ENCODE measurements around the gene RCC1.
"Not testable (repeated sequence)": the region's sequence is repeated elsewhere in the genome, so short reads cannot be mapped to it uniquely, and the experiment has no call there.

RCC1 gene, protein sequence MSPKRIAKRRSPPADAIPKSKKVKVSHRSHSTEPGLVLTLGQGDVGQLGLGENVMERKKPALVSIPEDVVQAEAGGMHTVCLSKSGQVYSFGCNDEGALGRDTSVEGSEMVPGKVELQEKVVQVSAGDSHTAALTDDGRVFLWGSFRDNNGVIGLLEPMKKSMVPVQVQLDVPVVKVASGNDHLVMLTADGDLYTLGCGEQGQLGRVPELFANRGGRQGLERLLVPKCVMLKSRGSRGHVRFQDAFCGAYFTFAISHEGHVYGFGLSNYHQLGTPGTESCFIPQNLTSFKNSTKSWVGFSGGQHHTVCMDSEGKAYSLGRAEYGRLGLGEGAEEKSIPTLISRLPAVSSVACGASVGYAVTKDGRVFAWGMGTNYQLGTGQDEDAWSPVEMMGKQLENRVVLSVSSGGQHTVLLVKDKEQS

GRCh38 chr1:28505406-28506187 lies at the start of gene RCC1:
TSS of gene RCC1 (plus strand) at chr1:28506043. CDS start at chr1:28529867, 23,824 bp downstream.
- peak; percentile 99 for DNase-seq

- peak; percentile 23 to 30 for DNase-seq
These were observed 49.8 kb upstream of the RCC1 start for GRCh38 chr1:28456078-28456477.

- no peak for DNase-seq
These were observed 48.2 kb upstream of the RCC1 start for GRCh38 chr1:28457678-28458077.

DNA sequence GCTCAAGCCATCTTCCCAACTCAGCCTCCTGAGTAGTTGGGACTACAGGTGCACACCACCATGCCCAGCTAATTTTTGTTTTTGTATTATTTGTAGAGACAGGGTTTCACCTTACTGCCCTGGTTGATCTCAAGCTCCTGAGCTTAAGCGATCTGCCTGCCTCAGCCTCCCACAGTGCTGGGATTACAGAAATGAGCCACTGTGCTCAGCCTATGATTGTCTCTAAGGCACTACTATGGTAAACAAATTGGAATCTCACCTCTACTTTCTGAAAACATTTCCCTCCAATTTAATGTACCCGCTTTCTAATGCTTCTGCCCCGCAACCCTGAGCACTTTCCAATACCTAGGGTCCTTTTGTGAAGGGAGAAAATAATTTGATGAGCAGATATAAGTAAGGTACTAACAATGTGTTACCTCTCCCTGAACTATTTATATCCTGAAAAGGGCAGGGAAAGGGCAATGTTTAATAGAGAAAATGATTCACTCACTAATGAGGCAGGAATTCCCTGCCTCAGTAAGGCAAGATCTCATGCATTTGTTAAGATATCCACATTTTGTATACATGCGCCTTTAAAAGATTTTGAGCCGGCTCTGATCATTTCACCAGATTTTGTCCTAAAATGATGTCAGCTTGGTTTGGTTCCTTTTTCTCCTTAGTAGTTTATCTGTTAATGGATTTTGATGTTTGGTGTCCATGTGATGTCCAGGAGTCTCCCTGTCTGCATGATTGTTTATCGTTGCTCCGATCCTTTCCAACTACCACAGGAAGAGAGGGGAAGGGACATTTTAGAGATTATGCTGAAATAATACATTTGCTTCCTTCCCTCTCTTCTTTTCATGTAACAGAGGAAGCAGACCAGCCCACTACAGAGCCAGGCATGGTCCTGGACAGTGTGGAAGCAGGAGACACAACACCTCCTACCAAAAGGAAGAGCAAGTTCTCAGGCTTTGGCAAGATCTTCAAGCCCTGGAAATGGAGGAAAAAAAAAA lies 47.3 kb upstream of the RCC1 start:
- no peak for DNase-seq

DNA sequence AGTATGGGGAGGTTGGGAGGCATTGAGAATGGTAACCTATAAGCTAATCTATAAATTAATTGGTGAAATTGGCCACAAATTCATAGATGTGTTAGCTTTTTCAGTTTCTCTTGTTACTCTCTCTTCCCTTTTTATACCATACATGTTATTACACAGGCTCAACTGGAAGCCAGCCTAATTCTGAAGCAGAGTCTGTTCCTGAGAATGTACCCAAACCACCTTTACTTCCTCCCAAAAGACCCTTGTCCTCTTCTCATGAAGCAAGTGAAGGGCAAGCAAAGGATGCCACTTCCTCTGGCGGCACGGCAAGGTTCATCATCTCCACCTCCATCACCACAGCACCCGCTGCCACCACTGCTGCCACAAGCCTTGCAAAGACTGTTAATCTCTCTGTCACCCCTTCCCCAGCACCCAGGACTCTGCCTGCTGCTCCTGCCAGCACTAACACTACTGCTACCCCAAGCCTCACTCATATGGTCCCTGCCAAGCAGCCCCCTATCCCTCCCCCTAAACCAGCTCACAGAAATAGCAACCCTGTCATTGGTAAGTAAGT lies 39.5 kb upstream of the RCC1 start:
- DNase-seq: no peak

GRCh38 chr1:28470146-28470545 lies 35.7 kb upstream of the RCC1 start:
- DNase-seq: no peak

GRCh38 chr1:28479497-28479896 lies 26.3 kb upstream of the RCC1 start:
- not testable (repeated sequence) for DNase-seq

- DNase-seq: no peak
These were observed 25.5 kb upstream of the RCC1 start for GRCh38 chr1:28480308-28480707.

DNA sequence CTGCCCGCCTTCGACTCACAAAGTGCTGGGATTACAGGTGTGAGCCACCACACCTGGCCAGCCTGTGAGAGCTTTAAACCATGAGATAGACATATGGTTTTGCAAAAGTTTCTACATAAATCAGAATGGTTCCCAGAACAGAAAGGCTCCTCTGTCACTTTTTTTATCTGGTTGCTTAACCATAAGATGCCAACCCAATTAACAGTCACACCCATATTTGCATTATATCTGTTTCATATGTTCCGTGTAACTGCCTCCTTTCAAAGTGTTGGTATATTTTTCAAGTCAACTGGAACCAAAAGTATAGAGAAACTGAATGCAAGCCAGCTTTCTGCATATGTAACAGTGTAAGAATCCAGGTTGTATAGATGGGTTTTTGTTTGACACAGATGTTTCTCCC lies 23.7 kb upstream of the RCC1 start:
- DNase-seq: no peak

- DNase-seq: no peak
These were observed 23.1 kb upstream of the RCC1 start for GRCh38 chr1:28482702-28483101.

- no peak for DNase-seq
These were observed 11.1 kb upstream of the RCC1 start for GRCh38 chr1:28494737-28495136.

- no peak for DNase-seq
These were observed 6.3 kb upstream of the RCC1 start for GRCh38 chr1:28499553-28499952.

DNA sequence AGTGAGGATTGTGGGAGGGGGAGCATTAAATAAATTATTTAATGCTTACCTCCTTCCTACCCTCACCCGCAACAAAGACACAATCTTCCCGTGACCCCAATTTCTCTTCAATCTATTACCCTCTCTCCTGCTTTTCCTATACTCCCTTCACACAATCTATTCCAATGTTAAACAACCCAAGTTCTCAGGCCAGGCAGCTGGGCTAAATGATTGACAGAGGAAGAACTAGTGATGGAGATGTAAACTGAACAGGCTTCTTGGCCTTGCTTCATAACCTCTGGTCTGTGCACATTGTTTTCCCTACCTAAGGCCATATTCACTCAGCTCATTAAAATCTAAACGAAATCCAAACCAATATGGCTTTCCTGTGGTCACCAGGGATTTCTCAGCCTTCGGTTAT lies 3.9 kb upstream of the RCC1 start:
- DNase-seq: no peak

DNA sequence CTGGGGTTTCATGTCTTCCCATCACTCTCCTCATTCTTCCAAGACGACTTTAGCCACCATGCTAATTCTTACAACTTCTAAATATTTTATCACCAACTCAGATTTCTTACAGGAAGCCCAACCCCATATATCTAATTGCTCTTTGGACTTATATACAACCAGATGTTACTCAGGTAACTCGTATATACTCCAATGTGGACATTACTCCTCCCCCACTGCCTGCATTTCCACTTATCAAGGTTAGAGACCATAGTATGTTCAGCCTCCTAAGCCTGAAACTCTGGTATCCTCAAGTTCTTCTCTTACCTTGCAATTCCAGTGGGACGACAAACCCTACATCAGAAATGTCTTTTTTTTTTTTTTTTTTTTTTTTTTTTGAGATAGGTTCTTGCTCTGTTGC lies 2.7 kb upstream of the RCC1 start:
- no peak for DNase-seq

- DNase-seq: no peak
These were observed 1.0 kb downstream of the RCC1 start for GRCh38 chr1:28506907-28507246.

DNA sequence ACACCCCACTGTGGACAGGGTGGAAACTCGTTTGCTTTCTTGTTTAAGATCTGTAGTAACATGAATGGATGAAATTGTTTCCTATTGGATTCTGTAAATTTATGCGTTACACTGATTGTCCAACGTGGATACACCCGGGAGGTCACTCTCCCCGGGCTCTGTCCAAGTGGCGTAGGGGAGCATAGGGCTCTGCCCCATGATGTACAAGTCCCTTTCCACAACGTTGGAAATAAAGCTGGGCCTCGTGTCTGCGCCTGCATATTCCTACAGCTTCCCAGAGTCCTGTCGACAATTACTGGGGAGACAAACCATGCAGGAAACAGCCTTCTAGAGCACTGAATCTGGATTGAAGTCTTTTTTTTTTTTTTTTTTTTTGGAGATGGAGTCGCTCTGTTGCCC lies 1.4 kb downstream of the RCC1 start:
- DNase-seq: no peak

DNA sequence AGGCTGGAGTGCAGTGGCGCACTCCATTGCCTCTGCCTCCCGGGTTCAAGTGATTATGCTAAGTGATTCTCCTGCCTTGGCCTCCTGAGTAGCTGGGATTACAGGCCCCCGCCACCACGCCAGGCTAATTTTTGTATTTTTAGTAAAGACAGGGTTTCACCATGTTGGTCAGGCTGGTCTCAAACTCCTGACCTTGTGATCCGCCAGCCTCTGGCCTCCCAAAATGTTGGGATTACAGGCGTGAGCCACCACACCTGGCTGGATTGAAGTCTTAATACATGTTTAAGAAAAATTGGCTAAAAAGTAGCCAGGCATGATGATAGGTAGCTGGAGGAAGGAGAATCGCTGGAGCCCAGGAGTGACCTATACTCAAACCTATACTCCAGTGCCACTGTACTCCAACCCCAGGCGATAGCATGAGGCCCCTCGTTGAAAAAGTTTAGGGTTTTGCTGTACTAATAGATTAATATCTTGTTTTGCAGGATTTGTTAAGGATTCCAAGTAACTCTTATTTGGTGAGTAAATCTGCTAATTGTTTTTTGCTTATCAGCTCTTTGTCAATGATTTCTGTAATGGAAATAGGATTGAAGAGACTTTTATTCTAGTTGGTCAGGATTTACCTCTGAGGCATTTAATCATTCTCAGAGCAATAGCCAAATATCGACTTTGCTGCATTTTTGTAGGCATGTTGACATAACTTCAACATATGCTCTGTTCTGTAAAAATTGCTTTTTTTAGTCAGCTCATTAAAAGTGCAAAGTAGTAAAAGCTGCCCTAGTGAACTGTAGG lies 2.0 kb downstream of the RCC1 start:
- DNase-seq: no peak

- no peak for DNase-seq
These were observed 2.6 kb downstream of the RCC1 start for GRCh38 chr1:28508435-28508754.

- no peak for DNase-seq
These were observed 3.9 kb downstream of the RCC1 start for GRCh38 chr1:28509705-28510272.

DNA sequence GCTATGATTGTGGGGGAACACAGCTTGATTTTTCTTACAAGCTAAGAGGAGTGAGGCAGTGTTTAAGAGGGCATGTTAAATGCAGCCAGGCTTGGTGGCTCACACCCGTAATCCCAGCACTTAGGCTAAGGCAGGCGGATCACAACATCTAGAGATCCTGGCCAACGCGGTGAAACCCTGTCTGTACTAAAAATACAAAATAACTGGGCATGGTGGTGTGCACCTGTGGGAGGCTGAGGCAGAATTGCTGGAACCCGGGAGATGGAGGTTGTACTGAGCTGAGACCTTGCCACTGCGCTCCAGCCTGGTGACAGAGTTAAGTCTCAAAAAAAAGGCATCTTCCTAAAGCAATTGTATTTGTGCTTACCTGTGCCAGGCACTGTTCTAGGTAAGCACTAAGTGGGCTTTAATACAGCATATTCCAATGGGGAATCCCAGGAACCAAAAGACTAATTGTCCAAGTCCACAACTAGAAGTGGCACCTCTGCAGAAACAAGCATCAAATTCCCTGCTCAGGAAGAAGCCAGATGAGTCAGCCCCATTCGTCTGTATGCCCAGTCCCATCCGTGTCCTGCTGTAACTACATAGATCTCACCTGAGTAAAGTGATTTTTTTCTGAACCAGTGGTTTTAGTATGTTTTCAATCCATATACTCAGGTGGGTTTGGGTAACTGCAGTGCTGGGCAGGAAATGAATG lies 4.6 kb downstream of the RCC1 start:
- no peak for DNase-seq

DNA sequence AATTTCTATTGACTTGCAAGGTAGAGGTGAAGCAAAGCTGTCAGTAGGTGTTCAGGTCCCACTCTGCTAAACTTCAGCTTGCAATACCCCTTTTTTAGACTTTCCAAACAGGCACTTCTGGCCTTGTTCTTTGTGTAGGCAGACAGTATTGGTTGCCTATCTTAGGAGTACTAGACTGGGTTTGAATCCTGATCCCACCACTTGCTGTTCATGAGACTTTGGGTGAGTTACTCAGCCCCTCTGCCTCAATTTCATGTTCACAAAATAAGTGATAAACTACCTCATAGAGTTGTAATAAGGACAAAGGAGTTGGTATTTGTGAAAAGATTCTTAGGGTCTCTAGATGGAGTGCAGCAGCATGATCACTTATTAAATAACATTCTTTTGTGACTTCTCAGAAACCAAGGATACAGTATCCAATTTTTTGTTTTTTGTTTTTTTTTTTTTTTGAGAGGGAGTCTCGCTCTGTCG lies 5.2 kb downstream of the RCC1 start:
- no peak for DNase-seq
